HepG2 (cell line): Measurements from ENCODE around the gene SF3B6. TPM values are rescaled to one million over a fixed set of nuclear protein-coding genes. Genes with fewer than 3 reads are reported as not detected.

Experiments
- FLYWCH1 ChIP-seq: sonication (generic); formaldehyde crosslinking; IDR thresholded peaks from 2 replicates; pipeline ENCODE4 v1.8.1; 2023; ENCODE audit warnings: mild to moderate bottlenecking, missing genetic modification reagents
- HOXD1 ChIP-seq: sonication (generic); formaldehyde crosslinking; IDR thresholded peaks from 2 replicates; pipeline ENCODE4 v1.5.0; 2020; ENCODE audit warnings: missing genetic modification reagents
- IRX3 ChIP-seq: sonication (generic); formaldehyde crosslinking; IDR thresholded peaks from 2 replicates; pipeline ENCODE4 v1.8.1; 2023; ENCODE audit warnings: mild to moderate bottlenecking, low read depth, missing genetic modification reagents, borderline replicate concordance
- MEF2D ChIP-seq: sonication (generic); formaldehyde crosslinking; IDR thresholded peaks from 2 replicates; pipeline ENCODE4 v1.5.1; 2020; ENCODE audit warnings: mild to moderate bottlenecking, missing genetic modification reagents
- NR2F1 ChIP-seq, 2 experiments: fragments of 450-650 bp in 1 of 2; formaldehyde crosslinking in 1 of 2; IDR thresholded peaks; 2 replicates each; pipeline versions ENCODE4 v1.5.0 to v1.6.1; 2016 to 2020; ENCODE audit warnings: mild to moderate bottlenecking in 1 of 2, missing compliant biosample characterization in 1 of 2, missing genetic modification reagents in 1 of 2, moderate library complexity in 1 of 2
- PCBP2 ChIP-seq: fragments of 200-400 bp; formaldehyde crosslinking; optimal IDR thresholded peaks from 2 replicates; pipeline ENCODE3; 2018; ENCODE audit warnings: low read length, low read depth; ENCODE audit not compliant: poor library complexity, severe bottlenecking
- PITX1 ChIP-seq: sonication (generic); formaldehyde crosslinking; IDR thresholded peaks from 2 replicates; pipeline ENCODE4 v1.5.1; 2020; ENCODE audit warnings: mild to moderate bottlenecking, missing genetic modification reagents
- SALL2 ChIP-seq: sonication (generic); formaldehyde crosslinking; IDR thresholded peaks from 2 replicates; pipeline ENCODE4 v1.8.1; 2023; ENCODE audit warnings: mild to moderate bottlenecking, missing genetic modification reagents, inconsistent platforms
- TBX3 ChIP-seq: fragments of 450-650 bp; IDR thresholded peaks from 2 replicates; pipeline ENCODE4 v1.6.1; 2017; ENCODE audit warnings: antibody characterized with exemption, mild to moderate bottlenecking, inconsistent platforms, borderline replicate concordance
- ZNF441 ChIP-seq: sonication (generic); formaldehyde crosslinking; IDR thresholded peaks from 2 replicates; pipeline ENCODE4 v1.7.0; 2021; ENCODE audit warnings: missing genetic modification reagents, borderline replicate concordance
- ZNF775 ChIP-seq: sonication (generic); formaldehyde crosslinking; IDR thresholded peaks from 2 replicates; pipeline ENCODE4 v1.4.0; 2020; ENCODE audit warnings: missing genetic modification reagents, mild to moderate bottlenecking, moderate library complexity, borderline replicate concordance
- ZNF792 ChIP-seq: IDR thresholded peaks from 2 replicates; pipeline ENCODE4 v1.6.1; 2016
- polyA plus RNA-seq, 8 experiments: library from polyadenylated mRNA; depleted of rRNA in 3 of 8; stranded (reverse) in 7 of 8; unstranded in 1 of 8; fragments of >200 nt; fragmentation: Illumina TruSeq in 4 of 8; extraction: Trizol in 4 of 8; gene quantifications; 2 replicates each; pipeline versions ENCODE4 v1.2.1 to v1.2.3, GENCODE V29; 2011 to 2016; ENCODE audit warnings: low read depth in 4 of 8, missing spikeins in 1 of 8, mixed read lengths in 1 of 8; ENCODE audit not compliant: insufficient read depth in 1 of 8
- total RNA-seq, 5 experiments: library from RNA; depleted of rRNA; stranded (reverse); fragments of >200 nt; fragmentation: Illumina TruSeq; extraction: Trizol; gene quantifications; 2 replicates each; pipeline ENCODE4 v1.2.3, GENCODE V29; 2016; ENCODE audit warnings: low read depth in 1 of 5
- TF ChIP-seq, protein P1 (sequence below): sonication (generic); formaldehyde crosslinking; IDR thresholded peaks from 2 replicates; pipeline ENCODE4 v1.5.0; 2020; ENCODE audit warnings: mild to moderate bottlenecking, missing genetic modification reagents
- TF ChIP-seq, protein P2 (sequence below): sonication (generic); formaldehyde crosslinking; IDR thresholded peaks from 2 replicates; pipeline ENCODE4 v1.4.0; 2020; ENCODE audit warnings: missing genetic modification reagents
- TF ChIP-seq, protein P3 (sequence below): sonication (generic); formaldehyde crosslinking; IDR thresholded peaks from 2 replicates; pipeline ENCODE4 v1.9.0; 2022; ENCODE audit warnings: low read depth, missing genetic modification reagents
- TF ChIP-seq, protein P4 (sequence below): sonication (generic); formaldehyde crosslinking; IDR thresholded peaks from 2 replicates; pipeline ENCODE4 v1.5.0; 2020; ENCODE audit warnings: mild to moderate bottlenecking, missing genetic modification reagents
- TF ChIP-seq, protein P5 (sequence below): sonication (generic); formaldehyde crosslinking; conservative IDR thresholded peaks from 2 replicates; pipeline ENCODE4 v1.5.0; 2020; ENCODE audit warnings: missing genetic modification reagents

SF3B6 gene
- total and polyA plus RNA-seq, 2 of the 13 experiments (the other 11 are each of a cell fraction or from before 2014, with no cell fraction given): 177 to 182 TPM

DNA sequence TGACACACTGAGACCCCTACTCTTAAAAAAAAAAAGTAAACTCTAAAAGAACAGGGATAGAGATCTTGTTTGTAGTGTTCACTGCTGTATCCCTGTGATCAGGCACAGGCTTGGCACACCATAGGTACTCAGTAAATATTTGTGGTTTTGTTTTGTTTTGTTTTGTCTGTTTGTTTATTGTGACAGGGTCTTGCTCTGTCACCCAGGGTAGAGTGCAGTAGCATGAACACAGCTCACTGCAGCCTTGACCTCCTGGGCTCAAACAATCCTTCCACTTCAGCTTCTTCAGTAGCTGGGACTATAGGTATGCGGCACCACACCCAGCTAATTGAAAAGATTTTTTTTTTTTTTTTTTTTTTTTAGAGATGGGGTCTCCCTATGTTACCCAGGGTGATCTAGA, 23.2 kb downstream of the SF3B6 start (continued):
- TF ChIP-seq, protein P1, sequence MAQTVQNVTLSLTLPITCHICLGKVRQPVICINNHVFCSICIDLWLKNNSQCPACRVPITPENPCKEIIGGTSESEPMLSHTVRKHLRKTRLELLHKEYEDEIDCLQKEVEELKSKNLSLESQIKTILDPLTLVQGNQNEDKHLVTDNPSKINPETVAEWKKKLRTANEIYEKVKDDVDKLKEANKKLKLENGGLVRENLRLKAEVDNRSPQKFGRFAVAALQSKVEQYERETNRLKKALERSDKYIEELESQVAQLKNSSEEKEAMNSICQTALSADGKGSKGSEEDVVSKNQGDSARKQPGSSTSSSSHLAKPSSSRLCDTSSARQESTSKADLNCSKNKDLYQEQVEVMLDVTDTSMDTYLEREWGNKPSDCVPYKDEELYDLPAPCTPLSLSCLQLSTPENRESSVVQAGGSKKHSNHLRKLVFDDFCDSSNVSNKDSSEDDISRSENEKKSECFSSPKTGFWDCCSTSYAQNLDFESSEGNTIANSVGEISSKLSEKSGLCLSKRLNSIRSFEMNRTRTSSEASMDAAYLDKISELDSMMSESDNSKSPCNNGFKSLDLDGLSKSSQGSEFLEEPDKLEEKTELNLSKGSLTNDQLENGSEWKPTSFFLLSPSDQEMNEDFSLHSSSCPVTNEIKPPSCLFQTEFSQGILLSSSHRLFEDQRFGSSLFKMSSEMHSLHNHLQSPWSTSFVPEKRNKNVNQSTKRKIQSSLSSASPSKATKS (CRISPR knock-in tag): no peak
- no peak for TF ChIP-seq SALL2 (CRISPR knock-in tag)
- TF ChIP-seq IRX3 (CRISPR knock-in tag): no peak
- no peak for TF ChIP-seq HOXD1 (CRISPR knock-in tag)
- no peak for TF ChIP-seq ZNF441 (CRISPR knock-in tag)
- no peak for TF ChIP-seq FLYWCH1
- TF ChIP-seq, protein P2, sequence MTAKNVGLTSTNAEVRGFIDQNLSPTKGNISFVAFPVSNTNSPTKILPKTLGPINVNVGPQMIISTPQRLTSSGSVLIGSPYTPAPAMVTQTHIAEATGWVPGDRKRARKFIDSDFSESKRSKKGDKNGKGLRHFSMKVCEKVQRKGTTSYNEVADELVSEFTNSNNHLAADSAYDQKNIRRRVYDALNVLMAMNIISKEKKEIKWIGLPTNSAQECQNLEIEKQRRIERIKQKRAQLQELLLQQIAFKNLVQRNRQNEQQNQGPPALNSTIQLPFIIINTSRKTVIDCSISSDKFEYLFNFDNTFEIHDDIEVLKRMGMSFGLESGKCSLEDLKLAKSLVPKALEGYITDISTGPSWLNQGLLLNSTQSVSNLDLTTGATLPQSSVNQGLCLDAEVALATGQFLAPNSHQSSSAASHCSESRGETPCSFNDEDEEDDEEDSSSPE (CRISPR knock-in tag): no peak
- peak; percentile 37; the same call in 1 of the 2 replicates for TF ChIP-seq PITX1 (CRISPR knock-in tag)
- no peak for TF ChIP-seq ZNF775 (CRISPR knock-in tag)
- TF ChIP-seq, protein P3, sequence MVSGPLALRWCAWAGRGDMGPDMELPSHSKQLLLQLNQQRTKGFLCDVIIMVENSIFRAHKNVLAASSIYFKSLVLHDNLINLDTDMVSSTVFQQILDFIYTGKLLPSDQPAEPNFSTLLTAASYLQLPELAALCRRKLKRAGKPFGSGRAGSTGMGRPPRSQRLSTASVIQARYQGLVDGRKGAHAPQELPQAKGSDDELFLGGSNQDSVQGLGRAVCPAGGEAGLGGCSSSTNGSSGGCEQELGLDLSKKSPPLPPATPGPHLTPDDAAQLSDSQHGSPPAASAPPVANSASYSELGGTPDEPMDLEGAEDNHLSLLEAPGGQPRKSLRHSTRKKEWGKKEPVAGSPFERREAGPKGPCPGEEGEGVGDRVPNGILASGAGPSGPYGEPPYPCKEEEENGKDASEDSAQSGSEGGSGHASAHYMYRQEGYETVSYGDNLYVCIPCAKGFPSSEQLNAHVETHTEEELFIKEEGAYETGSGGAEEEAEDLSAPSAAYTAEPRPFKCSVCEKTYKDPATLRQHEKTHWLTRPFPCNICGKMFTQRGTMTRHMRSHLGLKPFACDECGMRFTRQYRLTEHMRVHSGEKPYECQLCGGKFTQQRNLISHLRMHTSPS (CRISPR knock-in tag): no peak
- TF ChIP-seq, protein P4, sequence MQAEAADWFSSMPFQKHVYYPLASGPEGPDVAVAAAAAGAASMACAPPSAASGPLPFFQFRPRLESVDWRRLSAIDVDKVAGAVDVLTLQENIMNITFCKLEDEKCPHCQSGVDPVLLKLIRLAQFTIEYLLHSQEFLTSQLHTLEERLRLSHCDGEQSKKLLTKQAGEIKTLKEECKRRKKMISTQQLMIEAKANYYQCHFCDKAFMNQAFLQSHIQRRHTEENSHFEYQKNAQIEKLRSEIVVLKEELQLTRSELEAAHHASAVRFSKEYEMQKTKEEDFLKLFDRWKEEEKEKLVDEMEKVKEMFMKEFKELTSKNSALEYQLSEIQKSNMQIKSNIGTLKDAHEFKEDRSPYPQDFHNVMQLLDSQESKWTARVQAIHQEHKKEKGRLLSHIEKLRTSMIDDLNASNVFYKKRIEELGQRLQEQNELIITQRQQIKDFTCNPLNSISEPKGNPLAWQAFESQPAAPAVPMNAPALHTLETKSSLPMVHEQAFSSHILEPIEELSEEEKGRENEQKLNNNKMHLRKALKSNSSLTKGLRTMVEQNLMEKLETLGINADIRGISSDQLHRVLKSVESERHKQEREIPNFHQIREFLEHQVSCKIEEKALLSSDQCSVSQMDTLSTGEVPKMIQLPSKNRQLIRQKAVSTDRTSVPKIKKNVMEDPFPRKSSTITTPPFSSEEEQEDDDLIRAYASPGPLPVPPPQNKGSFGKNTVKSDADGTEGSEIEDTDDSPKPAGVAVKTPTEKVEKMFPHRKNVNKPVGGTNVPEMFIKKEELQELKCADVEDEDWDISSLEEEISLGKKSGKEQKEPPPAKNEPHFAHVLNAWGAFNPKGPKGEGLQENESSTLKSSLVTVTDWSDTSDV (CRISPR knock-in tag): no peak
- no peak for TF ChIP-seq ZNF792 (CRISPR knock-in tag)
- TF ChIP-seq PCBP2: no peak
- peak; percentile 56; the same call in 1 of the 2 replicates for TF ChIP-seq TBX3
- peak; percentile 54 to 56; a peak in 3 of 4 replicates for TF ChIP-seq NR2F1 (CRISPR knock-in tag; IDR thresholded peaks at IDR 0.05)
- TF ChIP-seq, protein P5, sequence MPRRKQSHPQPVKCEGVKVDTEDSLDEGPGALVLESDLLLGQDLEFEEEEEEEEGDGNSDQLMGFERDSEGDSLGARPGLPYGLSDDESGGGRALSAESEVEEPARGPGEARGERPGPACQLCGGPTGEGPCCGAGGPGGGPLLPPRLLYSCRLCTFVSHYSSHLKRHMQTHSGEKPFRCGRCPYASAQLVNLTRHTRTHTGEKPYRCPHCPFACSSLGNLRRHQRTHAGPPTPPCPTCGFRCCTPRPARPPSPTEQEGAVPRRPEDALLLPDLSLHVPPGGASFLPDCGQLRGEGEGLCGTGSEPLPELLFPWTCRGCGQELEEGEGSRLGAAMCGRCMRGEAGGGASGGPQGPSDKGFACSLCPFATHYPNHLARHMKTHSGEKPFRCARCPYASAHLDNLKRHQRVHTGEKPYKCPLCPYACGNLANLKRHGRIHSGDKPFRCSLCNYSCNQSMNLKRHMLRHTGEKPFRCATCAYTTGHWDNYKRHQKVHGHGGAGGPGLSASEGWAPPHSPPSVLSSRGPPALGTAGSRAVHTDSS: no peak
- peak; percentile 61; the same call in 1 of the 2 replicates for TF ChIP-seq MEF2D
